PC-9 (cell line): Measurements from ENCODE around the gene CEP112. TPM values are rescaled to one million over a fixed set of nuclear protein-coding genes. Genes with fewer than 3 reads are reported as not detected.

Experiments
- BruUV-seq: library from RNA; stranded (reverse); fragments of 400-500 nt; replicated peaks from 2 replicates; lab custom pipeline; 2021; lab: Mats Ljungman, UMichigan
- CTCF ChIA-PET: fragments of 300-600 bp; sonication (Branson Sonifier 250); formaldehyde crosslinking; loops from one replicate; lab custom pipeline; 2022; ENCODE audit warnings: antibody characterized with exemption; lab: Charles Lee
- POLR2A ChIA-PET: fragments of 300-600 bp; sonication (Branson Sonifier 250); formaldehyde crosslinking; loops from one replicate; lab custom pipeline; 2022; ENCODE audit warnings: antibody characterized with exemption; ENCODE audit not compliant: unreplicated experiment; lab: Charles Lee
- DNase-seq, 2 experiments: peaks; one replicate each; pipeline versions ENCODE4 v3.0.0 to v3.0.0-alpha.2; 2015 to 2022; ENCODE audit warnings: mixed read lengths in 1 of 2
- H2AFZ ChIP-seq: fragments of 200-600 bp; sonication (generic); 2 replicates; pipeline ENCODE4 v1.8.1; 2017; ENCODE audit warnings: antibody characterized with exemption
- H3F3A ChIP-seq: fragments of 200-600 bp; sonication (generic); 2 replicates; pipeline ENCODE4 v1.8.1; 2017; ENCODE audit warnings: antibody characterized with exemption, mild to moderate bottlenecking, low read depth; ENCODE audit not compliant: insufficient read depth
- H3K27ac ChIP-seq: fragments of 200-600 bp; sonication (generic); 2 replicates; pipeline ENCODE4 v1.6.1; 2016; ENCODE audit warnings: mixed run types
- H3K27me3 ChIP-seq: fragments of 200-600 bp; sonication (generic); 2 replicates; pipeline ENCODE4 v1.6.1; 2016; ENCODE audit warnings: low read depth, mixed run types; ENCODE audit not compliant: insufficient read depth
- H3K36me3 ChIP-seq: fragments of 200-600 bp; sonication (generic); 2 replicates; pipeline ENCODE4 v1.6.1; 2016; ENCODE audit warnings: low read depth, mixed run types
- H3K4me1 ChIP-seq: fragments of 200-600 bp; sonication (generic); replicated peaks from 2 replicates; pipeline ENCODE4 v1.6.1; 2016; ENCODE audit warnings: mixed run types; ENCODE audit not compliant: insufficient read depth
- H3K4me2 ChIP-seq: fragments of 200-600 bp; sonication (generic); 2 replicates; pipeline ENCODE4 v1.6.1; 2017; ENCODE audit warnings: mixed run types
- H3K4me3 ChIP-seq: fragments of 200-600 bp; sonication (generic); 2 replicates; pipeline ENCODE4 v1.6.1; 2016; ENCODE audit warnings: mixed run types
- H3K79me2 ChIP-seq: fragments of 200-600 bp; sonication (generic); 2 replicates; pipeline ENCODE4 v1.6.1; 2017; ENCODE audit warnings: low read depth, mixed run types
- H3K9me2 ChIP-seq: fragments of 200-600 bp; sonication (generic); 2 replicates; pipeline ENCODE4 v1.8.1; 2017; ENCODE audit warnings: mild to moderate bottlenecking; ENCODE audit not compliant: insufficient read depth
- H3K9me3 ChIP-seq: fragments of 200-600 bp; sonication (generic); 2 replicates; pipeline ENCODE4 v1.8.1; 2016; ENCODE audit warnings: low read depth; ENCODE audit not compliant: insufficient read depth
- H4K20me1 ChIP-seq: fragments of 200-600 bp; sonication (generic); 2 replicates; pipeline ENCODE4 v1.8.1; 2017; ENCODE audit not compliant: insufficient read depth
- EZH2 ChIP-seq: fragments of 200-600 bp; sonication (generic); IDR thresholded peaks from 2 replicates; pipeline ENCODE4 v1.8.0; 2017; ENCODE audit warnings: antibody characterized with exemption, low read depth
- intact Hi-C: fragments of 100-400 bp; cut with micrococcal nuclease; formaldehyde crosslinking; loops from one replicate; pipeline ENCODE4 v1.10.0; 2022; ENCODE audit not compliant: unreplicated experiment
- total RNA-seq: library from RNA; stranded (reverse); gene quantifications from 2 replicates; pipeline ENCODE4 v1.2.3, GENCODE V29; 2021
- TF ChIP-seq, protein P1 (sequence below): fragments of 200-600 bp; sonication (generic); conservative IDR thresholded peaks from 2 replicates; pipeline ENCODE4 v1.6.1; 2017; ENCODE audit warnings: mixed run types, antibody characterized with exemption, mild to moderate bottlenecking, moderate library complexity

The CEP112 gene
- total RNA-seq, 1 experiment from 2014 or later, result 4.3 TPM

DNA sequence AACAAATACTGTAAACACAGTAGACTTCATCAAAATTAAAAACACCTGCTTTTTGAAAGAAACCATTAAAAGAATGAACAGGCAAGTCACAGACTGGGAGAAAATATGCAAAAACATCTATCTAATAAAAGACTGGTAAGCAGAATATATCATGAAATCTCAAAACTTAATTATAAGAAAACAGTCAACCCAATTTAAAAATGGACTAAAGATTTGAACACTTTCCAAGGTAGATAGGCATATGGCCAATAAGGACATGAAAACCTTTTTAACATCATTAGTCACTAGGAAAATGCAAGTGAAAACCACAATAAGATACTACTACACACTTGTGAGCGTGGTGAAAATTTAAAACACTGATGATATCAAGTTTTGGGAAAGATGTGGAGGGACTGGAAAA is 218.7 kb downstream of the CEP112 start:
- H3K4me2 ChIP-seq, result no peak overlapping the region
- no peak overlapping the region for H3K27ac ChIP-seq
- intact Hi-C loops, result no loop called here
- H3K27me3 ChIP-seq, result no peaks in the 10 kb centered on the region
- CTCF ChIA-PET, result no interaction called here
- H3K9me3 ChIP-seq, result peaks cover 8% of the 10 kb centered on the region; the same call in 1 of the 2 replicates
- H3K9me2 ChIP-seq, result no peaks in the 10 kb centered on the region
- no peak overlapping the region for H3K4me3 ChIP-seq
- no peaks in the 10 kb centered on the region for H3K4me1 ChIP-seq
- POLR2A ChIA-PET, result no interaction called here
- no peak for TF ChIP-seq EZH2
- TF ChIP-seq, protein P1, sequence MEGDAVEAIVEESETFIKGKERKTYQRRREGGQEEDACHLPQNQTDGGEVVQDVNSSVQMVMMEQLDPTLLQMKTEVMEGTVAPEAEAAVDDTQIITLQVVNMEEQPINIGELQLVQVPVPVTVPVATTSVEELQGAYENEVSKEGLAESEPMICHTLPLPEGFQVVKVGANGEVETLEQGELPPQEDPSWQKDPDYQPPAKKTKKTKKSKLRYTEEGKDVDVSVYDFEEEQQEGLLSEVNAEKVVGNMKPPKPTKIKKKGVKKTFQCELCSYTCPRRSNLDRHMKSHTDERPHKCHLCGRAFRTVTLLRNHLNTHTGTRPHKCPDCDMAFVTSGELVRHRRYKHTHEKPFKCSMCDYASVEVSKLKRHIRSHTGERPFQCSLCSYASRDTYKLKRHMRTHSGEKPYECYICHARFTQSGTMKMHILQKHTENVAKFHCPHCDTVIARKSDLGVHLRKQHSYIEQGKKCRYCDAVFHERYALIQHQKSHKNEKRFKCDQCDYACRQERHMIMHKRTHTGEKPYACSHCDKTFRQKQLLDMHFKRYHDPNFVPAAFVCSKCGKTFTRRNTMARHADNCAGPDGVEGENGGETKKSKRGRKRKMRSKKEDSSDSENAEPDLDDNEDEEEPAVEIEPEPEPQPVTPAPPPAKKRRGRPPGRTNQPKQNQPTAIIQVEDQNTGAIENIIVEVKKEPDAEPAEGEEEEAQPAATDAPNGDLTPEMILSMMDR, result no peak
- no peak for DNase-seq
- H3K36me3 ChIP-seq, result no peaks in the 10 kb centered on the region
- BruUV-seq, result no TSS peak
- H3K79me2 ChIP-seq, result no peaks in the 10 kb centered on the region
- no peak overlapping the region for H2AFZ ChIP-seq
- no peaks in the 10 kb centered on the region for H4K20me1 ChIP-seq
- H3F3A ChIP-seq, result peaks cover 25% of the 10 kb centered on the region

DNA sequence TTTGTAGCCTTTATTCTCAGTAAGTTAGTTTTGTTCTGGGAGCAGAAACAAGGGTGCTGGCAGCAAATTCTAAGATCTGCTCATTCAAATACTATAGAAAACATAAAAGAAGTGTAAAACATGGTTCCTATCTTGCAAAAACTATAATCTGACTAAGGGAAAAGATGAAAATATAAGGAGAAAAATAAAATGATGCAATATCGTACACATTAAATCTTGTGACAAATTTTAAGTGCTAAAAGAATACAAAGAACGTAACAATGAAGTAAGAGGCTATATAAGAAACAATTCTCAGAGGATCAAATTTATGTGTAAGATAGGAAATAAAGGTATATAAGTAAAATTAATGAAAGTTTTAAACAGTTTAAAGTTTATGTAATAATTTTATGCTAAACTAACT is 224.6 kb downstream of the CEP112 start:
- no peaks in the 10 kb centered on the region for H3K79me2 ChIP-seq
- no peaks in the 10 kb centered on the region for H3K36me3 ChIP-seq
- no peak overlapping the region for H2AFZ ChIP-seq
- TF ChIP-seq, protein P1, result no peak
- no peak for TF ChIP-seq EZH2
- no peaks in the 10 kb centered on the region for H3K27me3 ChIP-seq
- H3K4me3 ChIP-seq, result no peak overlapping the region
- no peak for DNase-seq
- H3F3A ChIP-seq, result peaks cover 25% of the 10 kb centered on the region
- intact Hi-C loops, result no loop called here
- no peaks in the 10 kb centered on the region for H4K20me1 ChIP-seq
- no peaks in the 10 kb centered on the region for H3K4me1 ChIP-seq
- H3K4me2 ChIP-seq, result no peak overlapping the region
- CTCF ChIA-PET, result no interaction called here
- no peak overlapping the region for H3K27ac ChIP-seq
- peaks cover 8% of the 10 kb centered on the region; the same call in 1 of the 2 replicates for H3K9me3 ChIP-seq
- H3K9me2 ChIP-seq, result no peaks in the 10 kb centered on the region
- POLR2A ChIA-PET, result no interaction called here
- no TSS peak for BruUV-seq

DNA sequence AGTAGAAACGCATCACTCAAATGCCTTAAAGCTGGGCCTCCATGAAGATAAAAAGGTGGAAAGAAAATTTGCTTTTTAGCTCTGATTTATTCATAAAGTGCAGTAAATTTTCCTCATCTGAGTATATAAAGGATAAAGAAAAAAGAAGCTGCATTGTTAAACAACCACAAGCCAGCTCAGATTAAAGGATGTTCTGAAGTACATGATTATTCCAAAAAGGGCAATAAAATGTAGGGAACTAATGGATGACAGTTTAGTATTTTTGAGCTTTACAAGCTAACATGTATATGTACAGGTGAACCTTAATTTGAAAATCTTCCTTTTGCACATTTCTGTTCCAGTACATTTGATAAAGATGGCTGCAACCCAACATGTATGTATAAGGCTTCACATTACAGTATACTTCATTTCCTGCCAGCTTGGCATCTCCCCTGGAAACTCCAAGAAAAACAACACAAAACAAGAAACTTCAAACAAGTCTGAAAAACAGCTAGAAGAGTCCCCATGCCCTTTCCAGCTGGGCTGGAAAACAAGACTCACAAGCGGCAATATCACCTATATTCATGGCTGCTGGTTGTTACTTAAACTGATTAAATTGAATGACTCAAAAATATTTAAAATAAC is 225.7 kb downstream of the CEP112 start:
- BruUV-seq, result no TSS peak
- CTCF ChIA-PET, result no interaction called here
- H2AFZ ChIP-seq, result no peak overlapping the region

More for the DNA sequence above, 225.7 kb downstream of the CEP112 start:
- Histone ChIP-seq H3F3A (peaks cover 18% of the 10 kb centered on the region), H3K4me1 (no peaks in the 10 kb centered on the region), H4K20me1 (no peaks in the 10 kb centered on the region), H3K4me3 (no peak overlapping the region), H3K79me2 (no peaks in the 10 kb centered on the region), H3K9me3 (peaks cover 8% of the 10 kb centered on the region; the same call in 1 of the 2 replicates), H3K27ac (no peak overlapping the region), H3K36me3 (no peaks in the 10 kb centered on the region), H3K27me3 (no peaks in the 10 kb centered on the region), H3K4me2 (no peak overlapping the region), H3K9me2 (no peaks in the 10 kb centered on the region)
- intact Hi-C loops, result no loop called here
- POLR2A ChIA-PET, result no interaction called here
- DNase-seq, result no peak
- TF ChIP-seq, protein P1, result no peak
- TF ChIP-seq EZH2, result no peak
